ENCODE data around the gene RB1. TPM values are rescaled to one million over a fixed set of nuclear protein-coding genes. Genes with fewer than 3 reads are reported as not detected.

The RB1 gene
- polyA plus RNA-seq, 3 donors, result 18.4 to 38.8 (median 29.9) TPM

DNA sequence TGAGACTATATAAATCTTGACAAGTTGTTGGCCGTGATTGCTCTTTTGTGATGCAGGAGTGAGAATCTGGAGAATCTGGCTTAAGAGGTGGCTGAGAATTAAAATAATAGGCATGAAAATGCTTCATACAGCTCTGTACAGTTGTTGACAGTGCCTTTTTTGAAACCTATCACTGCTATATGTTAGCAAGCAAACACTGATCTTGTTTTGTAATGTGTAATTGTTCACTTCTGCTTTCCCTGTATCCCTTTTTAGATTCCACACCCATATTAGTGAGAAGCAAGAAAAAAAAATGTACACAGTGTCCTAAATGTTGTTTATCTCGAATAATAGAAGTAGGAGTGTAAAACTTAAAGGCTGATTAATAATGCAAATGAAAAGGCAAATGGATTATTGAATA is 39.5 kb upstream of the RB1 start:
- Histone ChIP-seq H3K4me2 (replicated peaks; ENCODE audit: extremely low read depth, low read length, poor library complexity, severe bottlenecking) (no peak overlapping the region), H3K27me3 (ENCODE audit: control insufficient read depth in 2 of 2, insufficient read depth in 2 of 2, low read length in 2 of 2) (no peaks in the 10 kb centered on the region), H3K4me1 (ENCODE audit: control insufficient read depth in 1 of 2, insufficient read depth in 2 of 2, low read length in 2 of 2) (peaks cover 17 to 33% of the 10 kb centered on the region in 2 donors), H3K9me3 (replicated peaks in 1 of 2; ENCODE audit: control insufficient read depth in 1 of 2, insufficient read depth in 1 of 2, low read length in 2 of 2) (no peaks in the 10 kb centered on the region), H3K79me2 (ENCODE audit: insufficient read depth, low read length) (no peaks in the 10 kb centered on the region), H3K36me3 (replicated peaks in 1 of 2; ENCODE audit: control insufficient read depth in 1 of 2, insufficient read depth in 2 of 2, low read length in 2 of 2) (peaks cover 58 to 98% of the 10 kb centered on the region in 2 donors), H2AFZ (ENCODE audit: insufficient read depth, low read depth, low read length, poor library complexity, severe bottlenecking) (no peak overlapping the region), H3K9ac (ENCODE audit: insufficient read depth, low read length, poor library complexity, severe bottlenecking) (no peak overlapping the region), H3K27ac (ENCODE audit: low read depth in 1 of 2, low read length in 2 of 2) (peak overlapping the region in 1 of 2 donors; percentile 31), H3K4me3 (replicated peaks in 1 of 3; ENCODE audit: low read depth in 2 of 3, low read length in 3 of 3) (no peak overlapping the region), H4K20me1 (ENCODE audit: insufficient read depth, low read length) (peaks cover 99% of the 10 kb centered on the region)
- peaks cover 0 to 2% (median 0%) of the 10 kb centered on the region in 3 donors for H3K27me3 Mint-ChIP-seq (ENCODE audit: low read depth in 3 of 3)
- H3K36me3 Mint-ChIP-seq, result peaks cover 65 to 82% of the 10 kb centered on the region in 2 donors
- H3K27ac Mint-ChIP-seq, result peak overlapping the region in 3 of 7 donors; percentile 37 to 82 (median 71)
- no peaks in the 10 kb centered on the region for H3K9me3 Mint-ChIP-seq
- TF ChIP-seq, protein P1, sequence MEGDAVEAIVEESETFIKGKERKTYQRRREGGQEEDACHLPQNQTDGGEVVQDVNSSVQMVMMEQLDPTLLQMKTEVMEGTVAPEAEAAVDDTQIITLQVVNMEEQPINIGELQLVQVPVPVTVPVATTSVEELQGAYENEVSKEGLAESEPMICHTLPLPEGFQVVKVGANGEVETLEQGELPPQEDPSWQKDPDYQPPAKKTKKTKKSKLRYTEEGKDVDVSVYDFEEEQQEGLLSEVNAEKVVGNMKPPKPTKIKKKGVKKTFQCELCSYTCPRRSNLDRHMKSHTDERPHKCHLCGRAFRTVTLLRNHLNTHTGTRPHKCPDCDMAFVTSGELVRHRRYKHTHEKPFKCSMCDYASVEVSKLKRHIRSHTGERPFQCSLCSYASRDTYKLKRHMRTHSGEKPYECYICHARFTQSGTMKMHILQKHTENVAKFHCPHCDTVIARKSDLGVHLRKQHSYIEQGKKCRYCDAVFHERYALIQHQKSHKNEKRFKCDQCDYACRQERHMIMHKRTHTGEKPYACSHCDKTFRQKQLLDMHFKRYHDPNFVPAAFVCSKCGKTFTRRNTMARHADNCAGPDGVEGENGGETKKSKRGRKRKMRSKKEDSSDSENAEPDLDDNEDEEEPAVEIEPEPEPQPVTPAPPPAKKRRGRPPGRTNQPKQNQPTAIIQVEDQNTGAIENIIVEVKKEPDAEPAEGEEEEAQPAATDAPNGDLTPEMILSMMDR (IDR thresholded peaks at IDR 0.05), result no peak
- 88% methylated on average over 1 of the region's 2 CpGs for WGBS (ENCODE audit: insufficient coverage)
- intact Hi-C loops (cut with micrococcal nuclease), result no loop called here
- peaks cover 29% of the 10 kb centered on the region for H3K4me1 Mint-ChIP-seq
- H3K4me3 Mint-ChIP-seq, result no peak overlapping the region
- peak in 2 of 3 donors; percentile 3 to 11 for DNase-seq

DNA sequence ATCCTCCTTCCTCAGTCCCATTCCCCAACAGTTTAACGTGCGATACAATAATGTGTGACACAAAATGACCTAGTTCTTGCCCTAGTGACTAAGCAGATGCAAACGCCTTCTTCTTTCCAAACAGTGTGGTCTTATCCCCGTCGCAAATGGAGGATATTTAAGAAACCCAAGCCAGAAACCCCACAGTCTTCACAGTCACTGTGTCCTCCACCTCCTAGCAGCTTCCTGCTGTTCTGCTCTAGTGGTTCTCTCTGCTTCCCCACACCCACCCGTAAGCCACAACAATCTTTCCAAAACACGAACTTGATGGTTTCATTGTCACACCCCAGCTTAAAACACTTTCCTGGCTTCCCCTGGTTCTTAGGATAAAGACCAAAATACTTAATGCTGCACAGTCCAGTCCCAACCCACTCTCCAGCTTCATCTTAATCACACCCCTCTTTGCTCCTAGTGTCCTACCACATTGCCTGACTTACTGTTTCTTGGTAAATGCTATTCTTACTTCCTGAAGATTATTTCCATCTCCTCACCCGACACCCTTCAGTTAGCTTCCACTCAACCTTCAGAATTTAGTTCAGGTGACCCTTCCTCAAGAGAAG is 38.2 kb upstream of the RB1 start:
- H4K20me1 ChIP-seq (ENCODE audit: insufficient read depth, low read length), result peaks cover 99% of the 10 kb centered on the region
- DNase-seq, result no peak
- no peak overlapping the region for H3K4me3 ChIP-seq (replicated peaks in 1 of 3; ENCODE audit: low read depth in 2 of 3, low read length in 3 of 3)
- peaks cover 29% of the 10 kb centered on the region for H3K4me1 Mint-ChIP-seq
- H3K4me1 ChIP-seq (ENCODE audit: control insufficient read depth in 1 of 2, insufficient read depth in 2 of 2, low read length in 2 of 2), result peaks cover 17 to 33% of the 10 kb centered on the region in 2 donors
- no peak overlapping the region for H2AFZ ChIP-seq (ENCODE audit: insufficient read depth, low read depth, low read length, poor library complexity, severe bottlenecking)
- intact Hi-C loops (cut with micrococcal nuclease), result no loop called here
- TF ChIP-seq, protein P1 (IDR thresholded peaks at IDR 0.05), result no peak
- 38% methylated on average over 6 of the region's 8 CpGs for WGBS (ENCODE audit: insufficient coverage)
- no peak overlapping the region for H3K9ac ChIP-seq (ENCODE audit: insufficient read depth, low read length, poor library complexity, severe bottlenecking)
- H3K27ac ChIP-seq (ENCODE audit: low read depth in 1 of 2, low read length in 2 of 2), result peak overlapping the region in 1 of 2 donors; percentile 39
- peaks cover 46 to 98% of the 10 kb centered on the region in 2 donors for H3K36me3 ChIP-seq (replicated peaks in 1 of 2; ENCODE audit: control insufficient read depth in 1 of 2, insufficient read depth in 2 of 2, low read length in 2 of 2)
- H3K27ac Mint-ChIP-seq, result peak overlapping the region in 6 of 7 donors; percentile 17 to 76 (median 37)
- H3K4me3 Mint-ChIP-seq, result no peak overlapping the region
- H3K79me2 ChIP-seq (ENCODE audit: insufficient read depth, low read length), result no peaks in the 10 kb centered on the region
- no peaks in the 10 kb centered on the region for H3K9me3 Mint-ChIP-seq
- H3K36me3 Mint-ChIP-seq, result peaks cover 61 to 80% of the 10 kb centered on the region in 2 donors
- no peak overlapping the region for H3K4me2 ChIP-seq (replicated peaks; ENCODE audit: extremely low read depth, low read length, poor library complexity, severe bottlenecking)
- H3K27me3 Mint-ChIP-seq (ENCODE audit: low read depth in 3 of 3), result no peaks in the 10 kb centered on the region
- H3K27me3 ChIP-seq (ENCODE audit: control insufficient read depth in 2 of 2, insufficient read depth in 2 of 2, low read length in 2 of 2), result no peaks in the 10 kb centered on the region
- no peaks in the 10 kb centered on the region for H3K9me3 ChIP-seq (replicated peaks in 1 of 2; ENCODE audit: control insufficient read depth in 1 of 2, insufficient read depth in 1 of 2, low read length in 2 of 2)
